Neural cell (in vitro differentiated cells): ENCODE measurements around the gene RITA1. TPM values are rescaled to one million over a fixed set of nuclear protein-coding genes. Genes with fewer than 3 reads are reported as not detected.

Experiments
- H2AFZ ChIP-seq: fragments of 200-600, 300-800 bp; sonication (generic), shearing (Covaris generic); 2 replicates; pipeline ENCODE4 v1.6.0; 2014; ENCODE audit warnings: low read depth, mild to moderate bottlenecking, antibody characterized with exemption, low read length, moderate library complexity
- H3F3A ChIP-seq: fragments of 200-600 bp; shearing (Covaris generic); 2 replicates; pipeline ENCODE4 v1.6.1; 2016; ENCODE audit warnings: mild to moderate bottlenecking, moderate library complexity, mixed read lengths, antibody characterized with exemption, low read length; ENCODE audit not compliant: insufficient read depth, poor library complexity, severe bottlenecking
- H3K27ac ChIP-seq: fragments of 200-600, 300-800 bp; sonication (generic), shearing (Covaris generic); 2 replicates; pipeline ENCODE4 v1.5.1; 2014; ENCODE audit warnings: mild to moderate bottlenecking, low read length, moderate library complexity
- H3K27me3 ChIP-seq: fragments of 300-800, 200-600 bp; sonication (generic), shearing (Covaris generic); 2 replicates; pipeline ENCODE4 v1.6.0; 2014; ENCODE audit warnings: mild to moderate bottlenecking, low read depth, low read length, moderate library complexity; ENCODE audit not compliant: insufficient read depth
- H3K36me3 ChIP-seq: fragments of 300-800, 200-600 bp; sonication (generic), shearing (Covaris generic); 2 replicates; pipeline ENCODE4 v1.5.1; 2014; ENCODE audit warnings: mild to moderate bottlenecking, antibody characterized with exemption, low read length, moderate library complexity; ENCODE audit not compliant: insufficient read depth
- H3K4me2 ChIP-seq: fragments of 300-800, 200-600 bp; sonication (generic), shearing (Covaris generic); 2 replicates; pipeline ENCODE4 v1.6.0; 2014; ENCODE audit warnings: mild to moderate bottlenecking, low read length
- H3K4me3 ChIP-seq: fragments of 300-800, 200-600 bp; sonication (generic), shearing (Covaris generic); 2 replicates; pipeline ENCODE4 v1.5.1; 2014; ENCODE audit warnings: mild to moderate bottlenecking, low read length, moderate library complexity
- H3K79me2 ChIP-seq: fragments of 200-600 bp; shearing (Covaris generic); replicated peaks from 2 replicates; pipeline ENCODE4 v1.6.0; 2014; ENCODE audit warnings: mild to moderate bottlenecking, low read length, moderate library complexity; ENCODE audit not compliant: insufficient read depth
- H3K9ac ChIP-seq: fragments of 300-800, 200-600 bp; sonication (generic), shearing (Covaris generic); 2 replicates; pipeline ENCODE4 v1.6.1; 2016; ENCODE audit warnings: mild to moderate bottlenecking, low read length, mixed read lengths
- H3K9me2 ChIP-seq: fragments of 200-600 bp; shearing (Covaris generic); 2 replicates; pipeline ENCODE4 v1.6.1; 2016; ENCODE audit warnings: mild to moderate bottlenecking, low read length, mixed read lengths; ENCODE audit not compliant: insufficient read depth
- H3K9me3 ChIP-seq: fragments of 200-600, 300-800 bp; sonication (generic), shearing (Covaris generic); 2 replicates; pipeline ENCODE4 v1.6.1; 2016; ENCODE audit warnings: mild to moderate bottlenecking, mixed run types, low read length, moderate library complexity, mixed read lengths
- H4K20me1 ChIP-seq: fragments of 200-600 bp; shearing (Covaris generic); 2 replicates; pipeline ENCODE4 v1.6.1; 2016; ENCODE audit warnings: mild to moderate bottlenecking, mixed run types; ENCODE audit not compliant: insufficient read depth
- CTCF ChIP-seq: fragments of 450-650 bp; IDR thresholded peaks from 2 replicates; pipeline ENCODE4 v1.5.1; 2014; ENCODE audit warnings: antibody characterized with exemption, mild to moderate bottlenecking, moderate library complexity; ENCODE audit not compliant: poor library complexity, severe bottlenecking
- EP300 ChIP-seq: fragments of 450-650 bp; conservative IDR thresholded peaks from 2 replicates; pipeline ENCODE4 v1.6.1; 2014; ENCODE audit warnings: antibody characterized with exemption, mild to moderate bottlenecking, moderate library complexity; ENCODE audit not compliant: poor library complexity, severe bottlenecking
- EZH2 ChIP-seq: fragments of 200-600, 300-800 bp; shearing (Covaris generic), sonication (generic); IDR thresholded peaks from 2 replicates; pipeline ENCODE4 v1.6.1; 2014; ENCODE audit warnings: antibody characterized with exemption, low read length, borderline replicate concordance, mild to moderate bottlenecking; ENCODE audit not compliant: insufficient read depth, poor library complexity, severe bottlenecking
- MXI1 ChIP-seq: fragments of 450-650 bp; conservative IDR thresholded peaks from 2 replicates; pipeline ENCODE4 v1.6.1; 2014; ENCODE audit warnings: antibody characterized with exemption, mild to moderate bottlenecking; ENCODE audit not compliant: poor library complexity, severe bottlenecking
- POLR2AphosphoS5 ChIP-seq: IDR thresholded peaks from 2 replicates; pipeline ENCODE4 v1.6.1; 2012
- RAD21 ChIP-seq: fragments of 450-650 bp; conservative IDR thresholded peaks from 2 replicates; pipeline ENCODE4 v1.6.1; 2014; ENCODE audit warnings: antibody characterized with exemption, mild to moderate bottlenecking, moderate library complexity
- REST ChIP-seq: IDR thresholded peaks from 2 replicates; pipeline ENCODE4 v1.6.1; 2012; ENCODE audit warnings: borderline replicate concordance
- SMC3 ChIP-seq: fragments of 450-650 bp; conservative IDR thresholded peaks from 2 replicates; pipeline ENCODE4 v1.6.1; 2014; ENCODE audit warnings: antibody characterized with exemption, mild to moderate bottlenecking, moderate library complexity; ENCODE audit not compliant: poor library complexity
- TAF1 ChIP-seq: IDR thresholded peaks from 2 replicates; pipeline ENCODE4 v1.6.1; 2012; ENCODE audit warnings: low read depth
- polyA plus RNA-seq: library from polyadenylated mRNA; depleted of rRNA; stranded (reverse); fragments of >200 nt; gene quantifications from 2 replicates; pipeline ENCODE4 v1.2.3, GENCODE V29; 2014

RITA1 gene
- polyA plus RNA-seq, 1 donor from 2014 or later, result 23.3 TPM

- Histone ChIP-seq H2AFZ (no peak overlapping the region), H3K27ac (no peak overlapping the region), H3K9me3 (no peaks in the 10 kb centered on the region), H3K36me3 (no peaks in the 10 kb centered on the region), H3K4me3 (no peak overlapping the region), H3F3A (no peaks in the 10 kb centered on the region), H3K4me2 (no peak overlapping the region), H3K79me2 (no peaks in the 10 kb centered on the region), H3K27me3 (no peaks in the 10 kb centered on the region), H3K9me2 (no peaks in the 10 kb centered on the region), H4K20me1 (no peaks in the 10 kb centered on the region), H3K9ac (no peak overlapping the region)
- TF ChIP-seq REST (no peak), EP300 (no peak), RAD21 (no peak), MXI1 (no peak), TAF1 (no peak), SMC3 (no peak), EZH2 (no peak), CTCF (no peak), POLR2AphosphoS5 (no peak)
These were observed 29.4 kb downstream of the RITA1 start for GRCh38 chr12:113214895-113215400.

GRCh38 chr12:113216027-113216426, 30.5 kb downstream of the RITA1 start:
- no peaks in the 10 kb centered on the region for H3K79me2 ChIP-seq
- TF ChIP-seq MXI1 (no peak), POLR2AphosphoS5 (no peak), EZH2 (no peak), TAF1 (no peak)
- no peak overlapping the region for H3K9ac ChIP-seq

More at GRCh38 chr12:113216027-113216426, 30.5 kb downstream of the RITA1 start:
- Histone ChIP-seq H4K20me1 (no peaks in the 10 kb centered on the region), H3F3A (no peaks in the 10 kb centered on the region), H3K27ac (no peak overlapping the region), H3K27me3 (no peaks in the 10 kb centered on the region), H3K4me3 (no peak overlapping the region), H3K9me2 (no peaks in the 10 kb centered on the region), H3K36me3 (no peaks in the 10 kb centered on the region), H3K4me2 (no peak overlapping the region), H2AFZ (no peak overlapping the region), H3K9me3 (no peaks in the 10 kb centered on the region)
